SHP77 treated with DMSO at 0.1 percent for 48 hours (cell line): ENCODE measurements around the gene SRP9.
"Not testable (repeated sequence)": the region's sequence is repeated elsewhere in the genome, so short reads cannot be mapped to it uniquely, and the experiment has no call there.

Experiments used
- DNase-seq: peaks from one replicate; lab custom pipeline; 2025; lab: John Stamatoyannopoulos, UW

The SRP9 gene

DNA sequence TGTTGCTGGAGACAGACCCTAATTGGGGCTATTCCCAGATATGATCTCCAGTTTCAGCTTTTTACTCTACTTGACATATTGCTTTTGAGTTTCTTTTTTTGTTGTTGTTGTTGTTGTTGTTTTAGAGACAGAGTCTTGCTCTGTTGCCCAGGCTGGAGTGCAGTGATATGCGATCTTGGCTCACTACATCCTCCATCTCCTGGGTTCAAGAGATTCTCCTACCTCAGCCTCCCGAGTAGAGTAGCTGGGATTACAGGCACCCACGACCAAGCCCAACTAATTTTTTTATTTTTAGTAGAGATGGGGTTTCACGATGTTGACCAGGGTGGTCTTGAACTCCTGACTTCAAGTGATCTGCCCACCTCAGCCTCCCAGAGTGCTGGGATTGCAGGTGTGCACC, 1.3 kb upstream of the SRP9 start:
- DNase-seq, result no peak

DNA sequence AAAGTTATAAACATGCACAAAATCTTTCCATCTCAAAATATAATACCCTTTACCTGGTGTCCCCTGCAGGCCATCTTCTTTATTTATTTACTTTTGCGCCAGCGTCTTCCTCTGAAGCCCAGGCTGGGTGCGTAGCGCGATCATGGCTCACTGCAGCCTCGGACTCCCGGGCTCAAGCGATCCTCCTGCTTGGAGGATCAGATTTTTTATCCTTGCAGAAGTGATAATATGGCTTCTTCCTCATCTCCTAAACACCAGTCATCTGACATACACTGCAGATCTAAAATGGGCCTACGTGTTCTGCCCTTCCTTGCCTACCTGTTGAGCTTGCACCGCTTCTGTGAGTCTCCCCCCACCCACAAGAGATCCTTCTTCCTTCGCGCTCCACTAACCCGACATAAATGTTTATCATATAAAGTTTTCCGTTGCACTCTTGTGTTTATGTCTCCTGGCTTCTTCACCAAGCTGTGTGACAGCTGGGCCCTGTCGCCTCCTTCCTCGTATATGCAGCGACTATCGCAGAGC, 506 bp upstream of the SRP9 start:
- DNase-seq, result no peak

DNA sequence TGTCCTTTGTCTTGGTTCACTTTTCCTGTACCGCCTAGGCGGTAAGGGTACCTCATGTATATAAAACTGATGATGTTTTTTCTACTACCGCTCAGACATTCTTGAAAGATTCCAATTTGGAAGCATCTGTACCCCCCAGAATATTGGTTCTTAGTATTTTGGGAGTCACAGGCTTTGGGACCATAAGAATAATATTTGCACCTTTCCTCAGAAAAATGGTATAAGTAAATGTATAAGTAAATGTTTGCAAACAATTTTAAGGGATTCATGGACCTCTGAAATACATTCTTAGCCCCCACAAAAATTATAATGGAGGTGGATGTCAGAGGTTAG, 677 bp downstream of the SRP9 start:
- DNase-seq, result no peak

DNA sequence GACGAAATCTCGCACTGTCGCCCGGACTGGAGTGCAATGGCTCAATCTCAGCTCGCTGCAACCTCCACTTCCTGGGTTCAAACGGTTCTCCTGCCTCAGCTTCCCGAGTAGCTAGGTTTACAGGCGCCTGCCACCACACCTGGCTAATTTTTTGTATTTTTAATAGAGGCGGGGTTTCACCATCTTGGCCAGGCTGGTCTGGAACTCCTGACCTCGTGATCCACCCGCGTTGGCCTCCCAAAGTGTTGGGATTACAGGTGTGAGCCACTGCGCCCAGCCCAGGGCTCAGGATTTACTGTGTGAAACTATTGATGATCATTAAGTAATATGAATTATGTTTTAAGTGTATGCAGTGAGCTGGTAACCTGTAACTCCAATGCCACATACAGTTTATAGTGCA, 1.5 kb downstream of the SRP9 start:
- DNase-seq, result not testable (repeated sequence)

DNA sequence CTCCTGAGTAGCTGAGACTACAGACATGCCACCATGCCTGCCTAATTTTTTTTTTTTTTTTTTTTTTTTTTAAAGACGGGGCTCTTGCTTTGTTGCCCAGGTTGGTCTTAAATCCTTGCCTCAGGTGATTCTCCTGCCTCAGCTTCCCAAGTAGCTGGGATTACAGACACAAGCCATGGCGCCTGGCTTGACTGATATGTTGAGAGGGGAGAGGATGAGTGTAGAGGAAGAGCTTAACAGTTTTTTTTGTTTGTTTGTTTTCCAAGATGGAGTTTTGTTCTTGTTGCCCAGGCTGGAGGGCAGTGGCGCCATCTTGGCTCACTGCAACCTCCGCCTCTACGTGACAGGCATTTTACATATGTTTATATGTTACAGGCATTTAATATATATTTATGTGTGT, 2.5 kb downstream of the SRP9 start:
- DNase-seq, result no peak

DNA sequence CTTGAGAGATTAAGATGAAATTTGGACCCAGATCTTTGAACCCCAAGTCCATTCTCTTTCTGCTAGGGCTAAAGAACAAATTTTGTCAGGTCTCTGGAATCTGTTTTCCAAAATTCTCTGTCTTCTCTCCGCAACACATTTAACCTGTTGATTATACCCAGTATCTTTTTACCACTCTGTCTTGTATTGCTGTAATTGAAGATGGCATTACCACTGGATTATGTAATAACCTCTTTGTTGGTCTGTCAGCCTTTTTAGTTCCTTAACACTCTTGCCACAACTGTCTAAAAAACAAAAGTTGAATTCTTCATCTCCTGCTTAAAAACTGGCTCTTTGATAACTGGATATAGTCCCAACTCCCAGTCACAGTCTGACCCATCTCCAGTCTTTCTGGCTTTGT, 3.0 kb downstream of the SRP9 start:
- no peak for DNase-seq

DNA sequence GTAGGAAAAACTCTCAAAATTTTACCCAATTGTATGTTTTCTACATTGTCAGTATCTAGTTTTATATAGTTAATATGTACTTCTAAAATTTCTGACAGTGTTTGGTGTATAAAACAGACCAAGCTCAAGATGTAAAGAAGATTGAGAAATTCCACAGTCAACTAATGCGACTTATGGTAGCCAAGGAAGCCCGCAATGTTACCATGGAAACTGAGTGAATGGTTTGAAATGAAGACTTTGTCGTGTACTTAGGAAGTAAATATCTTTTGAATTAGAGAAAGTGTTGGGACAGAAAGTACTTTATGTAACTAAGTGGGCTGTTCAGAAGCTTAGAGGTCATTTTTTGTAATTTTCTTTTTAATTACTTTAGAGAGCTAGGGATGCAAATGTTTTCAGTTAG, 11.5 kb downstream of the SRP9 start:
- DNase-seq, result not testable (repeated sequence)

DNA sequence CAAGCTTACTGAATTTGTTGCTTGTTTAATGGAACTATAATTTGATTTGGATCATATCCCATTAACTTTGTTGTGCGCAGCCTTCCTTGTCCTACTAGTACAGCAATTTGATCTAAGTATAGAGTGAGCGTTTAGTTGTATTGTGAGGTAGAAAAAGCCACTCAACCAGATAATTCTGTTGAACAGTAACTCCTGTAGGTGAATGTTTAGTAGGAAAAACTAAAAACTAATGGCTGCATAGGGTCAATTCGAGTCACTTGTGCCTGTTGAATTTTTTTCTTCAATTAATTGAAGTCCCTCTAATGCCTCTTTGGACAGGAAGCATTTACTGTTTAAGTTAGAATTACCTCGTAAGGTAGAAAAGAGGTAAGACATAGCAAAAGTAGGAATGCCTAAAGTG, 17.3 kb downstream of the SRP9 start:
- no peak for DNase-seq

DNA sequence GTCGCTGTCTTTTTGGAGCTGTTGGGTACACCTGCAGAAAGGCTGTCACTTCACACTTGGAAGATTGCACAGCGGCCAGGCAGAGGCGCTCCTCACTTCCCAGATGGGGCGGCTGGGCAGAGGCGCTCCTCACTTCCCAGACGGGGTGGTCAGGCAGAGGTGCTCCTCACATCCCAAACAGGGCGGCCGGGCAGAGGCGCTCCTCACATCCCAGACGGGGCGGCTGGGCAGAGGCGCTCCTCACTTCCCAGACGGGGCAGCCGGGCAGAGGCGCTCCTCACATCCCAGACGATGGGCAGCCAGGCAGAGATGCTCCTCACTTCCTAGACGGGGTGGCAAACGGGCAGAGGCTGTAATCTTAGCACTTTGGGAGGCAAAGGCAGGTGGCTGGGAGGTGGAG, 18.5 kb downstream of the SRP9 start:
- not testable (repeated sequence) for DNase-seq

DNA sequence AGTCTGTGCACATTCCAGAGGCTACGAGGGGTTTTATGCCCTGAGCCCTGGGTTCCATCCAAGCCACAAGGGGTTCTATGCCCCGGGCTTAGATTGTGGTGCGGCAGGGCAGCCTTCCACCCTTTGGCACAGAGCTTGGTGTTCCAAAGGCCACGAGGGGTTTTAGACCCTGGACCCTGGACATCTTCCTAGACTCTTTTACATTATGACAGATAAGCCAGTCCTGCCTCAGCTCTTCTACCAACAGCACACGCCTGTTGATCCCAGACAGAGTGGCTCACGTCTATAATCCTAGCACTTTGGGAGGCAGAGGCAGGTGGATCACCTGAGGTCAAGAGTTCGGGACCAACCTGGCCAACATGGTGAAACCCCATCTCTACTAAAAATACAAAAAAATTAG, 23.5 kb downstream of the SRP9 start:
- not testable (repeated sequence) for DNase-seq

DNA sequence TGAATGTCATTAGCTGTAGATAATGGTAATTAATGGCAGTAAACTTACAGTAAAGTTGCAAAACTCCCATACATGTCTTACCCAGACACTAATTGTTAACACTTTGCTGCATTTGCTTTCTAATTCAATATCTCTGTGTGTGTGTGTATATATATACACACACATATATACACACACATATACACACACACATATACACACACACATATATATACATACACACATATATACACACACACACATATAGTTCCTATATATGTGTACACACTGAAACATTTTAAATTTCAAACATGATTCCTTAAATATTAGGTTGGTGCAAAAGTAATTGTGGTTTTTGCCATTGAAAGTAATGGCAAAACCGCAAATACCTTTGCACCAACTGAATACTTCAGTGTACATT, 28.6 kb downstream of the SRP9 start:
- DNase-seq, result no peak

DNA sequence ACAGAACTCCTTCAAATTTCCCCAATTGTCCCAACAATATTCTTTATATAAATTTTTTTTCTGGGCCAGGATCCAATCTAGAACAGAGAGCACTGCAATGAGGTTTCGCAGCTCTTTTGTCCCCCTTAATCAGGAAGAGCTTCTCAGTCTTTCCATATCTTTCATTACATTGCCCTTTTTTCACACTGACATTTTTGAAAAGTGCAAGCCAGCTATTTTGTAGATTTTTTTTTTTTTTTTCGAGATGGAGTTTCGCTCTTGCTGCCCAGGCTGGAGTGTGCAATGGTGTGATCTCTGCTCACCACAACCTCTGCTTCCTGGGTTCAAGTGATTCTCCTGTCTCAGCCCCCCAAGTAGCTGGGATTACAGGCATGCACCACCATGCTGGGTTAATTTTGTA, 29.1 kb downstream of the SRP9 start:
- not testable (repeated sequence) for DNase-seq

DNA sequence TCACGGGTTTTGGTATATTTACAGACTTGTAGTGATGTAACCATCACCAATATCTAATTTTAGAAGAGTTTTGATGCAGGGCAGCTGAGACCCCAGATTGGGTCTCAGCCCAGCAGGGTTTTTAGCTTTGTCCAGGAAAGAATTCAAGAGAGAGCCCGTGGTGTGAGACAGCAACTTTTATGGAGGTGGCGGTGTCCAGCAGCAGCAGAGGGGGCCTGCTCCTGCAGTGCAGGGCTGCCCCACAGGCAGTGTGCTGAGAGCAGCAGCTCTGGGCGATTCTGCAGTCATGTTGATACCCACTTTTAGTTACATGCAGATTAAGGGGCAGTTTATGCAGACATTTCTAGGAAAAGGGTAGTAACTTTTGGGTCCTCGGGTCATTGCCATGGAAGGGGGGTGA, 30.5 kb downstream of the SRP9 start:
- no peak for DNase-seq

DNA sequence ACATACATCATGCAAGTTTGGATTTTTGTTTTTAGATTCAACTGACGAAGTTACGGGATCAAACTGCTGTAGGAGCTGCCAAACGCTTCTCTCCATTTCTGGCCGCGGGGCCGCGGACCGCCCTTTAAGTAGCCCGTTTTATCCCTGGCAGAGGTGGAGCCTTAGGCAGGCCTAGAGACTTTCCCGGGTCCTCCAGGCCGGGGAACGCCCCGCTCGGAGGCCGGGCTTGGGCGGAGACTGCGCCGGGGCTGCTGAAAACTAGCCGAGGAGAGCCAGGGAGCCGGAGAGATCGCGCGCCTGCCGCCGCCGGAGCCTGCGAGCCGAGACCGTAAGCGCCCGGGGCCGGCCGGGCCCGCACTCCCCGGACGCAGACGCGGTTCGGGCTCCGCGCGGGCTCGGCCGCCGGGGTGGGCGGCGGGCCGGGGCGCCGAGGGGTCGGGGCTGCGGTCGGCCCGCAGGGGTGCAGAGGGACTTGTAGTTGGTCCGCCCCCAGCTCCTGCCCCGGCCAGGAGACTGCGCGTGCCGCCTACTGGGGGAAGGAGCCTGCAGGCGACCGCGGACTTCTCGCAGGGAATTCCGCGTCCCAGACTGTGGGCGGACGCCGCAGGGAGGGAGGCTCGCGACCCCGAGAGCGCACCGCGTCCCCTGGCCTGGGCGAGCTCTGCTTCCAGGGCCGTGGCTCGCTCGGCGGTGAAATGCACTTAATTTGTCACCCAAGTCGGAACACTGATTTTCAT, 32.4 kb downstream of the SRP9 start, which contains the start of gene EPHX1:
Gene EPHX1, plus strand, starts transcription at position 283 of the 737 bp plus-strand sequence. CDS start 18,606 bp downstream, outside the sequence.
- DNase-seq, result peak; percentile 29

DNA sequence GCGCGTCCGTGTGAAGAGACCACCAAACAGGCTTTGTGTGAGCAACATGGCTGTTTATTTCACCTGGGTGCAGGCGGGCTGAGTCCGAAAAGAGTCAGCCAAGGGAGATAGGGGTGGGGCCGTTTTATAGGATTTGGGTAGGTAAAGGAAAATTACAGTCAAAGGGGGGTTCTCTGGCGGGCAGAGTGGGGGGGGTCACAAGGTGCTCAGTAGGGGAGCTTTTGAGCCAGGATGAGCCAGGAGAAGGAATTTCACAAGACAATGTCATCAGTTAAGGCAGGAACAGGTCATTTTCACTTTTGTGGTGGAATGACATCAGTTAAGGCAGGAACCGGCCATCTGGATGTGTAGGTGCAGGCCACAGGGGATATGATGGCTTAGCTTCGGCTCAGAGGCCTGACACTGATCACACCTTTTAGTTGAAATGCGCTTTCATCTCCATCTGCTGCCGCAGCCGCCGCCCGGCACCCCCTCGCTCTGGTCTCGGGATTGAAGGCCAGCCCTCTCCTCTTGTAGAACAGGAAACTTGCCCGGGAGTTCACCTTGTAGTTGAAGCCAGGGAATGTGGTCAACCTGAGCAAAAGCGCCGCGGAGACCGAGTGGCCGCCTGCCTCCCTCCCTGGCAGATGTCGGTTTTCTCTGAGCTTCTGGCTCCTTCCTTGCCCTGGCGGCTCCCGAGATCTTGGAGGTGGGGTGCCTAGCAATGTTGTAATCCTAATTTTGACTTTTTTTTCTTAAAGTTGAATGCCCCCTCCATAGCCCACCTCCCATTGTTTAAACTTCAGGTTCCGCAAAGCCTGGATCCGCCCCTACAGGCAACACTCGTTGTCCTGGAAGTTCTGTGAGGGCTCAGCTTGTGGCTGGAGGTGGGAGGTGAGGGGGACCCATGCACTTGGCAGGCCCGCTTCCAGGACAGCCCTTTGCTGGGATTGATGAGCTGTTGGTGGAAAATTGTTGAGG, 33.2 kb downstream of the SRP9 start:
- not testable (repeated sequence) for DNase-seq

DNA sequence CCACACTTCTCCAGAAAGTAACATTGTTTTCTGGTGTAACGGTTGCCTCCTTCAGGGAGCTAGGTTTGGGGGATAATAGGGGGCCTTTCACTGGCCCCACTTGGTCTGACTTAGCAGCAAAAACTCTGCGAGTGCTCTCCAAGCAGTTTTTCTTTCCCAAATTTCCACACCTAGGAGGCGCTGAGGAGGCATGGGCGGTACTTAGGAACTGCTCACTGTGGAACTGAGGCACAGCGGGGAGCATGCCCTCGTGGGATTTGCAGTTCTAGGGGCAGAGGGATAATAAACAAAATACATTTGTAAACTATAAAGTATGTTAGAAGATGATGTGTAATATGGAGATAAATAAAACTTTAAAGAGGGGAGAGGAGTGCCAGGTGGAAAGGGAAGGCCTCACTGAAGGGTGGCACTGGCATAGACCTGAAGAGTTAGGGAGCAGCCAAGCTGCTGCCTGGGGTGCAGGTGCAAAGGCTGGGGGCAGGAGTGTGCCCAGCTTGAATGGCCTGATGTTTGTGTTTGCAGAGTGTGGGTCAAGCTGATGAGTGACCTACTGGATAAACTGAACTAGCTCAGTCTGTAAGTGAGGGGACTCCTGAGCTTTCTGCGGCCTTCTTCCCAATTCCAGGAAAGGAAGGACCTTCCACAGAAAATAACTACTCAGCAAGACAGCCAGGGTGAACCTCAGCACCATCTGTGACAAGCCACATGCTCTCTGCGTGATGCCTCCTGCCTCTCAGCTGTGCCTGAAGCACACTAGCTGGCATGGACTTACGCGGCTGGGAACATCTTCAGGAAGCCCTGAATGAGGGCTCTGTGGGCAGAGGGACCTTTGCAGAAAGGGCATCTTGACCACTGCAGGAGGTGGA, 34.2 kb downstream of the SRP9 start:
- peak; percentile 8 for DNase-seq

DNA sequence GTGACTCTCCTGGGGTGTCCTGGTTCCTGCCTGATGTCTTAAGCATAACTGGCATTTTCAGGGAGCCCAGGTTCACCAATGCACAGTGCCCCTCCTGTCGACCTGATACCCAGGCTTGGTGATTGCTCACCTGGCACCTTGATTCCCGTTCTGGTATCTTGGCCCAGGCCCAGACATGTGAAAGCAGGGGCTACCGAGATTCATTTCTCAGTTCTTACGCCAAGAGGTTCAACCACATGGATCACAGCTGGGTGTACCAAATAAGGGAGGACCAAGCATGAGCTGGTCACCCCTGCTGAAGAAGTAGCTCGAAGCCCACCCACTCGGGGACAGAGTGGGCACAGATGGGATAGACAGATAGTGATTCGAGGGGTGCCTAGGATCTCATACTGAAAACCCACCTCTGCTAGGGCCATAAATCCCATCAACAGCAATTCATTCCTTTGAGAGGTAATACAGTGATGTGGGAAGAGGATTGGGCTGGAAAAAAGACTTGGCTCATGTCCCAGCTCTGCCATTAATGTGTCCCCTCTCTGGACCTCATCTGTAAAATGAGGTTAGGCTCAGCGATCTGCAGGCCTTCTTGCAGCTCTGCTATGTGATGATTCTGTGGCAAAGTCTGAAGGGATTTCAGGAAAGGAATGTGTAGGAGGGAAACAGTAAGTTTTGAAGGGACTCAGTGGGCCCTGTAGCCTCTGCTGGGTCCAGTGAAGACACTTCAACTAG, 35.0 kb downstream of the SRP9 start:
- no peak for DNase-seq

DNA sequence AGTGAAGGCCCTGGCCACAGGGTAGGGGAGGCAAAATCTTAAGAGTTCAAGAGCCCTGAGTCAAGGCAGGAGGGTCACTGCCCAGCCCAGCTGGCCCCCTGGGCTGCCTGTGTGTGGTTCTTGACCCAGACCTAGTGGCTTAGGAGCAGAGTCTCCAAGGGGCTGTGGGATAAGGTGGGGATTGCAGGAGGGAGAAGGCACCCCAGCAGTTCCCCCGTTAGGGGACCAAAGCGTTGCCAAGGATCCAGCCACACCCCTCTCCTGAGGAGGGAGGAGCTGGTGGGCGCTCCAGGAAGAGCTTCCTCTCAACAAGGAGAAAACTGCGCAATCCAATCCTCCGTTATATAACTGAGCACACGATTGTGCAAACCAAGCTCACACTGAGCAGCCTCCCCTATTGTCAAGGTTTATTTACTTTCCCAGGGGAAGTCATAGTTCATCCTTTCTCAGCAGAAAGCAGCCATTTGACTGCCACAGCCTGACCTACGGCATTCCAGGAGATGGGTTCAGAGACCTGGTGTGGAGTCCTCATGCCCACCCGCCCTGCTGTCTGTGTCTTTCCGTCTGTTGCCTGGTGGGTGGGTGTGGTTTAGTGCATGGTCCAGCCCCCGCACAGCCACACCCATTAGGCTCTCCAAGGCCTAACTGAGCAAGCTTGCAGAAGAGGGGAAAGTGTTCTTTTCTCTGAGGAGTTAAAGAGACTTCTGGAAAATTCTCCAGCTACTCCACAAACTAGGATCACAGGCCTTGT, 35.8 kb downstream of the SRP9 start:
- DNase-seq, result no peak

DNA sequence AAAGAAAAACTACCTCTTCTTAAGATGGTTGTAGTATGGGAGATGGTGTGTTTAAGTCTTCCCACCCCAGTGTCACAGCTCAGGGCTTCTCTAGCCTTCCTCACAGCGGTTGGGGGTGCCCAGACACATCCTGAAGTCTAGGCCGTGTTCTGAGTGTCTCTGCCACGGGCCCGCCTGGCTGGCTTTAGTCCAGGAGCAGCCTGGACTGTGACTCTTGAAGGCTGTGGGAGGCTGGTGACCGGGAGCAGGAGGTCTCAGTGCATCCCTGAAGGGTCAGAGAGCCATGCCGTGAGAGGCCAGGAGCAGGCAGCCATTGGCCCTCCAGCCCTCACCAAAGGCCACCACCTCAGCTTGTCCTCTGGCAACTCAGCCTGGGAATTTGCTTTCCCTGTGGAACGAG, 36.8 kb downstream of the SRP9 start:
- no peak for DNase-seq

DNA sequence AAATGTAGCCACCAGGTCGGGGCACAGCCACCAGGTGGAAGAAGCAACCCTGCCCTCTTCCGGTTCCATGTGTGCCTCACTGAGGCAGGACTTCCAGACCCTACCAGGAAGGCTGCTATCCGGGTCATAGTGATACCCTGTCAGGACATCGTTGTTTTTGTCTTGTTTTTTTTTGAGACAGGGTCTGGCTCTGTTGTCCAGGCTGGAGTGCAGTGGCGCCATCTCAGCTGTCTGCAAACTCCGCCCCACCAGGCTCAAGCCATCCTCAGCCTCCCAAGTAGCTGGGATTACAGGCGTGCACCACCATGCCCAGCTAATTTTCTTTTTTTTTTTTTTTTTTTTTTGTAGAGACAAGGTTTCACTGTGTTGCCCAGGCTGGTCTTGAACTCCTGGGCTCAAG, 37.5 kb downstream of the SRP9 start:
- not testable (repeated sequence) for DNase-seq
